Activated CD8-positive, alpha-beta memory T cell treated with anti-CD3 and anti-CD28 coated beads, Interleukin-2, amount 50 U/mL, for 24 hours (primary cell): ENCODE measurements around the gene SART3.
"Not testable (repeated sequence)": the region's sequence is repeated elsewhere in the genome, so short reads cannot be mapped to it uniquely, and the experiment has no call there.

Experiments used
- DNase-seq: peaks from one replicate; pipeline ENCODE4 v3.0.0-alpha.2; 2020; ENCODE audit errors: extremely low read depth

SART3 gene

GRCh38 chr12:108580531-108580930, 19.6 kb upstream of the SART3 start:
- no peak for DNase-seq

GRCh38 chr12:108578813-108579212, 17.8 kb upstream of the SART3 start:
- DNase-seq = no peak

GRCh38 chr12:108578264-108578663, 17.3 kb upstream of the SART3 start:
- no peak for DNase-seq

- no peak for DNase-seq
Observed at GRCh38 chr12:108577458-108577857, 16.5 kb upstream of the SART3 start.

- DNase-seq = no peak
Observed at GRCh38 chr12:108576660-108577234, 15.8 kb upstream of the SART3 start.

GRCh38 chr12:108575199-108575912, 14.4 kb upstream of the SART3 start:
- no peak for DNase-seq

- not testable (repeated sequence) for DNase-seq
Observed at GRCh38 chr12:108574276-108574675, 13.3 kb upstream of the SART3 start.

GRCh38 chr12:108573317-108573716, 12.3 kb upstream of the SART3 start:
- DNase-seq = no peak

GRCh38 chr12:108572166-108572790, 11.3 kb upstream of the SART3 start:
- no peak for DNase-seq

- DNase-seq = no peak
Observed at GRCh38 chr12:108571609-108572165, 10.7 kb upstream of the SART3 start.

GRCh38 chr12:108570743-108571608, 10.0 kb upstream of the SART3 start:
- DNase-seq = no peak

- peak; percentile 31 for DNase-seq
Observed at GRCh38 chr12:108568338-108569154, 7.6 kb upstream of the SART3 start.

- no peak for DNase-seq
Observed at GRCh38 chr12:108567406-108568337, 6.7 kb upstream of the SART3 start.

- DNase-seq = no peak
Observed at GRCh38 chr12:108566452-108566851, 5.5 kb upstream of the SART3 start.

GRCh38 chr12:108565976-108566375, 5.0 kb upstream of the SART3 start:
- DNase-seq = no peak

- DNase-seq = no peak
Observed at GRCh38 chr12:108565146-108565545, 4.2 kb upstream of the SART3 start.

- no peak for DNase-seq
Observed at GRCh38 chr12:108564724-108565123, 3.8 kb upstream of the SART3 start.

- no peak for DNase-seq
Observed at GRCh38 chr12:108563804-108564151, 2.8 kb upstream of the SART3 start.

- peak; percentile 70 for DNase-seq
Observed at GRCh38 chr12:108563136-108563803, 2.3 kb upstream of the SART3 start.
